Glutamatergic neuron (in vitro differentiated cells): Measurements from ENCODE around the gene LARP4B. TPM values are rescaled to one million over a fixed set of nuclear protein-coding genes. Genes with fewer than 3 reads are reported as not detected.

Source experiments
- DNase-seq: peaks from one replicate; pipeline ENCODE4 v3.0.0; 2022
- H3K27ac Mint-ChIP-seq: one replicate; pipeline ENCODE4 v1.8.0; 2020; ENCODE audit warnings: mild to moderate bottlenecking, mixed read lengths, inconsistent platforms; ENCODE audit not compliant: unreplicated experiment
- H3K27me3 Mint-ChIP-seq: one replicate; pipeline ENCODE4 v1.8.0; 2020; ENCODE audit warnings: mild to moderate bottlenecking, moderate library complexity, mixed read lengths, inconsistent platforms; ENCODE audit not compliant: unreplicated experiment
- H3K36me3 Mint-ChIP-seq: one replicate; pipeline ENCODE4 v1.8.0; 2020; ENCODE audit warnings: mild to moderate bottlenecking, mixed read lengths, inconsistent platforms; ENCODE audit not compliant: unreplicated experiment
- H3K4me1 Mint-ChIP-seq: one replicate; pipeline ENCODE4 v1.8.0; 2020; ENCODE audit warnings: mild to moderate bottlenecking, low read depth, mixed read lengths, inconsistent platforms; ENCODE audit not compliant: unreplicated experiment
- H3K4me3 Mint-ChIP-seq: one replicate; pipeline ENCODE4 v1.8.0; 2020; ENCODE audit warnings: mild to moderate bottlenecking, mixed read lengths, inconsistent platforms; ENCODE audit not compliant: unreplicated experiment
- H3K9me3 Mint-ChIP-seq: one replicate; pipeline ENCODE4 v1.8.0; 2020; ENCODE audit warnings: mild to moderate bottlenecking, moderate library complexity, mixed read lengths, inconsistent platforms; ENCODE audit not compliant: unreplicated experiment
- CTCF ChIP-seq: fragments of 200-600 bp; sonication (generic); IDR thresholded peaks from one replicate; pipeline ENCODE4 v1.5.0; 2021; ENCODE audit not compliant: partially characterized antibody, unreplicated experiment
- total RNA-seq: library from RNA; stranded (reverse); fragmentation: NEBNext Ultra II Directional; extraction: Animal tissue kit (Norgen Biotek cat#: 25700); gene quantifications from one replicate; pipeline ENCODE4 v1.2.1, GENCODE V29; 2021; ENCODE audit not compliant: unreplicated experiment

Gene LARP4B
- total RNA-seq, 1 donor from 2014 or later: 65.6 TPM

- H3K27me3 Mint-ChIP-seq: peaks cover 3% of the 10 kb centered on the region
These were observed 112.2 kb downstream of the LARP4B start for GRCh38 chr10:819326-819725.

DNA sequence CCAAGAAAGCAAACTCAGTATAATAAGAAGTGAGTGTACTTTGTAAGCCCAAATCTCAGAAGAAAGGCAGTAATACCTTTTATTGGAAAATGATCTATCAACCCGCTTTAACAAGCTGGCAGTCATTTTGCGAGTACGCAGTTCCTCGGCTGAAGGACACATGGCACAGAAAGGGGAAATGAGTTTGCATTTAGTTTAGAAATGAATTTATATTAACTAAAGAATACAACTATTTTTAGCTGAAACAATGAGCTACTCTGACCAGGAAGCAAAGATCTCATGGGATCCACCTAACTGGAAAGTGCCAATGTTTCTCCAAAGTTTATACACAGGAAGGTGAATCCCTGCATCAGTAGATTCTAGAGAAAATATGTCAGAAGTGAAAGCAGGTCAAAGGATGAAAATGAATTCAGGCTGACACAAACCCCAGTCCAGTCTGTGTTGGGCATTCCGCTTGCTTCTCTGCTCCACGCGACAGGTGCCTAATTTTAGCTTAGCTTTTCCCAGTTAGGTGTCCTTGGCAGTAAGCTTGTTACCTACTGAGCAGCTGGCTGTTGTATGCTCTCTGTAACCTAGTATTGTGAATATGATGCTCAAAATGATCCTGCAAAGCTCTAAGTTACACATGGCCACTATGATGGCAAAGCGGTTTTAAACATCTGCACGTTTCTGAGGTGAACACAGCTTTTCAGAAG is 112.8 kb downstream of the LARP4B start:
- peaks cover 5% of the 10 kb centered on the region for H3K36me3 Mint-ChIP-seq
- H3K9me3 Mint-ChIP-seq: peaks cover 4% of the 10 kb centered on the region
- H3K27ac Mint-ChIP-seq: no peak overlapping the region
- no peak for DNase-seq
- H3K4me1 Mint-ChIP-seq: no peaks in the 10 kb centered on the region
- no peak for TF ChIP-seq CTCF
- H3K27me3 Mint-ChIP-seq: peaks cover 3% of the 10 kb centered on the region
- H3K4me3 Mint-ChIP-seq: no peak overlapping the region

More at GRCh38 chr10:819326-819725, 112.2 kb downstream of the LARP4B start:
- no peak overlapping the region for H3K4me3 Mint-ChIP-seq
- no peaks in the 10 kb centered on the region for H3K4me1 Mint-ChIP-seq
- H3K36me3 Mint-ChIP-seq: peaks cover 5% of the 10 kb centered on the region
- H3K9me3 Mint-ChIP-seq: peaks cover 4% of the 10 kb centered on the region
- no peak for TF ChIP-seq CTCF
- peak overlapping the region; percentile 55 for H3K27ac Mint-ChIP-seq
- DNase-seq: no peak

DNA sequence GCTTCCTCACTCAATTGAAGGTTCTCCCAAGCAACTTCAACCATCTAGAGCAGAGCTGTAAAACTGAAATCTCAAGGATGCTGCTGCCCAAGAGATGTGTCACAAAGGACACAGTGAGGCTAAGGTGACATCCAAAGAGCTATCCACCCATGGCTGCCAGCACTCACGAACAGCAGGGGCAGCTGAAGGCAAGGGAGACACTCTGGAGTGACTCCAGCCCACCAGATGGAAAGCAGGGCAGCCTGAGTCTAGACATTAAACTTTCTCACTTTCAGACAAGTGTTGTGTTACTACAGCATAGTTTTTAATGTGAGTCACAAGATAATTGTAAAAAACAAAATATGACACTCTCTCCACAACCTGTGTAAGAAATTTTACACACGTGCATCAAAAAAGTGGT is 113.5 kb downstream of the LARP4B start:
- Mint-ChIP-seq H3K36me3 (peaks cover 5% of the 10 kb centered on the region), H3K4me1 (no peaks in the 10 kb centered on the region), H3K9me3 (peaks cover 4% of the 10 kb centered on the region), H3K27ac (no peak overlapping the region), H3K4me3 (no peak overlapping the region), H3K27me3 (peaks cover 3% of the 10 kb centered on the region)
- no peak for TF ChIP-seq CTCF
- DNase-seq: no peak

- H3K36me3 Mint-ChIP-seq: peaks cover 5% of the 10 kb centered on the region
- peaks cover 3% of the 10 kb centered on the region for H3K27me3 Mint-ChIP-seq
- no peaks in the 10 kb centered on the region for H3K4me1 Mint-ChIP-seq
- H3K4me3 Mint-ChIP-seq: no peak overlapping the region
- TF ChIP-seq CTCF: no peak
- H3K27ac Mint-ChIP-seq: no peak overlapping the region
- no peak for DNase-seq
- H3K9me3 Mint-ChIP-seq: peaks cover 4% of the 10 kb centered on the region
These were observed 114.1 kb downstream of the LARP4B start for GRCh38 chr10:817371-817770.

GRCh38 chr10:816958-817357 is 114.5 kb downstream of the LARP4B start:
- no peak overlapping the region for H3K4me3 Mint-ChIP-seq
- DNase-seq: no peak
- no peak overlapping the region for H3K27ac Mint-ChIP-seq
- H3K4me1 Mint-ChIP-seq: no peaks in the 10 kb centered on the region
- TF ChIP-seq CTCF: no peak
- H3K9me3 Mint-ChIP-seq: peaks cover 4% of the 10 kb centered on the region
- peaks cover 5% of the 10 kb centered on the region for H3K36me3 Mint-ChIP-seq
- peaks cover 3% of the 10 kb centered on the region for H3K27me3 Mint-ChIP-seq
